DOHH2 (cell line): ENCODE data around the gene IL12RB2.

ENCODE experiments used
- EZH2phosphoT487 ChIP-seq: fragments of 200-600 bp; sonication (generic); IDR thresholded peaks from 2 replicates; pipeline ENCODE4 v1.6.1; 2017; ENCODE audit warnings: borderline replicate concordance, mild to moderate bottlenecking, antibody characterized with exemption, low read length, moderate library complexity, mixed read lengths
- TF ChIP-seq, protein P1 (sequence below): fragments of 200-600 bp; sonication (generic); IDR thresholded peaks from one replicate; pipeline ENCODE4 v1.5.1; 2014; ENCODE audit warnings: antibody characterized with exemption, mild to moderate bottlenecking, low read depth, low read length; ENCODE audit not compliant: poor library complexity, severe bottlenecking

- TF ChIP-seq, protein P1, sequence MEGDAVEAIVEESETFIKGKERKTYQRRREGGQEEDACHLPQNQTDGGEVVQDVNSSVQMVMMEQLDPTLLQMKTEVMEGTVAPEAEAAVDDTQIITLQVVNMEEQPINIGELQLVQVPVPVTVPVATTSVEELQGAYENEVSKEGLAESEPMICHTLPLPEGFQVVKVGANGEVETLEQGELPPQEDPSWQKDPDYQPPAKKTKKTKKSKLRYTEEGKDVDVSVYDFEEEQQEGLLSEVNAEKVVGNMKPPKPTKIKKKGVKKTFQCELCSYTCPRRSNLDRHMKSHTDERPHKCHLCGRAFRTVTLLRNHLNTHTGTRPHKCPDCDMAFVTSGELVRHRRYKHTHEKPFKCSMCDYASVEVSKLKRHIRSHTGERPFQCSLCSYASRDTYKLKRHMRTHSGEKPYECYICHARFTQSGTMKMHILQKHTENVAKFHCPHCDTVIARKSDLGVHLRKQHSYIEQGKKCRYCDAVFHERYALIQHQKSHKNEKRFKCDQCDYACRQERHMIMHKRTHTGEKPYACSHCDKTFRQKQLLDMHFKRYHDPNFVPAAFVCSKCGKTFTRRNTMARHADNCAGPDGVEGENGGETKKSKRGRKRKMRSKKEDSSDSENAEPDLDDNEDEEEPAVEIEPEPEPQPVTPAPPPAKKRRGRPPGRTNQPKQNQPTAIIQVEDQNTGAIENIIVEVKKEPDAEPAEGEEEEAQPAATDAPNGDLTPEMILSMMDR, result no peak
- TF ChIP-seq EZH2phosphoT487, result no peak
Observed at GRCh38 chr1:67368046-67368514, 60.4 kb downstream of the IL12RB2 start.
